HG03066 (cell line): ENCODE measurements around the gene LAIR2.
"Not testable (repeated sequence)": the region's sequence is repeated elsewhere in the genome, so short reads cannot be mapped to it uniquely, and the experiment has no call there.

Experiments used
- ATAC-seq: cut with Tn5 transposase; IDR thresholded peaks from one replicate; pipeline ENCODE4 v1.9.1; 2021; ENCODE audit warnings: low read depth; ENCODE audit not compliant: unreplicated experiment

The LAIR2 gene

GRCh38 chr19:54492568-54492967 lies 10.1 kb upstream of the LAIR2 start:
- ATAC-seq, result no peak

- ATAC-seq, result not testable (repeated sequence)
These were observed 9.6 kb upstream of the LAIR2 start for GRCh38 chr19:54493056-54493455.

DNA sequence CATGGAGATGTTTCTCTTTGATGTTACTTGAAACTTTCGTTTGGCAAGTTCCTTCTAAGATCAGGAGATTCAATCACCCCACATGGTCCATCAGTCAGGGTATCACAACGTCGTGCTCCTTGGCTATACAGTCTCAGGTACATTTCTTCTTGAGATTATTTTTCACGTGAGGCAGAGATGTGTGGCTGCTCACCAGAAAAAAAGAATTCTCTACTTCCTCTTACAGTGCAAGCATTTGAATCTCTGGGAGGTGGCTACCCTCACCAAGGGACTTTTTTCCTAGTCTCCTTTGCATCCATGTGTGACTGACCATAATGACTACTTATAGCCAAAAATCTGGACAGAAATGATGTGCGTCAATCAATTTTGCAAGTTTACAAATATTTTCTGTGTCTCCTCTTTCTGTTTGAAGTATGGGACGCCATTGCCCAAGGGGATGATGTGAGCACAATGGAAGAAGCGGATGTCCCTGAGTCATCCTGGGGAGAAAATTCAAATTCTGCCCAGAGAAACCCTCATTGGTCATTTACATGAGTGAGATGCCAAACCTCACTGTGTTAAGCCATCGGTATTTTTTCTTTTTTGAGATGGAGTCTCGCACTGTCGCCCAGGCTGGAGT lies 8.6 kb upstream of the LAIR2 start:
- ATAC-seq, result no peak

- ATAC-seq, result not testable (repeated sequence)
These were observed 7.3 kb upstream of the LAIR2 start for GRCh38 chr19:54495284-54495683.

DNA sequence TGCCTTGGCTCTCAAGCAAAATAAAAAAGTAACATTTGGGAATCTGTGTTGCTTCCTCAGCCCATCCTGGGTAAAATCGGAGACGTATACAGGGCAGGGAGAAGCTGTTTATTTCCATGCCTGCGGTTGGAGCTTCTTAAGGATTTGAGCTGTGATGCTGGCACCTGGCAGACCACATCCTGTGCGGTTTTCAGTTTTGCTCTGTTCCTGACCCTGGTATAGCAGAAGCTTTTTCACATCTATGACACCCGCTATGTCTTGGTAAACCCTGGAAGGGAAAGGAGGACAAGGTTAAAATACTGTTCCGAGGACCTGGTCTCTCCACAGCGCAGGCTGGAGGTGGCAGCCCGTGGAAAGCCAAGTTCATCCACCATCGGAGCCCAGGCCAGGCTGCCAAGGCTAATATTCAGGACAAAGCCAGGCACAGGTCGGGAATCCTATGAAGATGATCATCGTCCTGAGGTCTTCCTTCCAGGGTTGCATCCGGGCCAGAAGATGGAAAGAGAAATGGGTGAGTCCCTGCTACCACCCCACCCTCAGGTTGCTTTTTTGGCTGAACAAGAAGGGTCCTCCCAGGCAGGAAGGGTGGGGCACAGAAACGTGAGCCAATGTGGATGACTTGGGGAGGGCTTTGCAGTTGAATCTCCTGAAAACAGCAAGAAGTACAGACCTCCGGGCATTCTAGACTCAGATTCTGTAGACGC lies 4.7 kb upstream of the LAIR2 start:
- not testable (repeated sequence) for ATAC-seq

- ATAC-seq, result not testable (repeated sequence)
These were observed 4.2 kb upstream of the LAIR2 start for GRCh38 chr19:54498451-54498772.

DNA sequence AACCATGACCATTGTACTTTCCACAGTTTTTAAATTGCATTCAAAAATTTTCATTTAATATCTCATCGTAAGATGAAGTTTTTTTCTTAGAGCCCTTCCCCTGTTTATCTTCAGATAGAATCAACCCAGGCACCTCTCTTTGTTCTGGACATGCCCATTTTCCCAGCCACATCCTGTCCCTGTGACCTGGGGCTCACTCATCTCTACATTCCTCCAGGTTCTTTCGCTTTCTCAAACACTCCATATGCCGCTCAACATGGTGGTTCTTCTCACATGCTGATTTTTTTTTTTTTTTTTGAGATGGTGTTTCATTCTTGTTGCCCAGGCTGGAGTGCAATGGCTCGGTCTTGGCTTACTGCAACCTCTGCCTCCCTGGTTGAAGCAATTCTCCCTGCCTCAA lies 2.9 kb downstream of the LAIR2 start:
- ATAC-seq, result not testable (repeated sequence)

DNA sequence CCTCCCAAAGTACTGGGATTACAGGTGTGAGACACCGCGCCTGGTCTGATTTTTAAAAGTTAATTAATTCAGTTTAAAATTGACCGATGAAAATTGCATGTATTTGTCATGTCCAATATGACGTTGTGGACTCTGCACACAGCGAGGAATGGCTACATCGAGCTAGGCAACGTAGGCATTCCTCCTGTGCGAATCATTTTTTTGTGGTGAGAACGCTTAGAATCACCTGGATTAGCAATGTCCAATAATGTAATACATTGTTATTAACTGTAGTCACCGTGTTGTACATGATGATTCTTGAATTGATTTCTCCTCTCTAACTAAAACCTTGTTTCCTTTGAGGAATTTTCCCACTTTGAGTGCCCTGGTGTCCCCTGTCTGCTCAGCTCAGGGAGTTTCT lies 3.4 kb downstream of the LAIR2 start:
- no peak for ATAC-seq

DNA sequence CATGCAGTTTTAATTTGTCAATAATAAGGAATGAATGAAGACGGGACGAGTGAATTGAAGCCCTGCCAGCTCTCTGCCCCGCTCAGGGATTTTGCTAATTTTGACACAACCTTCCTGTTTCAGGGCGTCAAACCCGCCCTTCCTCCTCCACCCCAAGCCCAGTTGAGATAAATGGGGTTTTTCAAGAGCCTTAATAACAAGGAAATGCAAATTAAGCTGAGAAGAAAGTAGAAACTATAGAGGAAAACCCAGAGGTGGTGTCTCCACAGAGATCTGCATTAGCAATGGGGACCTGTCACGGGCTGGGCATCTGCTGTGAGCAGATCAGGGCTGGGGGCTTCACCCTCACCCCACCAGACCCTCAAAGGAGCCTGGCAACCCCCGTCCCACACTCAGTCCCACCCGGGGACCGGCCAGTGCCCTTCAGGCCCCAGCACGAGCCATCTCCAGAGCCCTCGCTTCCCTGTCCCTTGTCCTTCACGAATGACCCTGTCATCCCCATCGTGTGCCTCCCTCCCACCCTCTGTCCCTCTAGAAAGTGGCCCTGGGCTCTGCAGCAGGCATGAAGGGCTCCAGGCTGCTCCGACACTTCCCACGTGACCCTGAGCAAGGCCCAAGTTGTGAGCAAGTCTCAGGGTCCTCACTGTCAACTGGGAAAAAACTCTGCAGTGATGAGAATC lies 4.5 kb downstream of the LAIR2 start:
- ATAC-seq, result not testable (repeated sequence)

GRCh38 chr19:54507824-54508223 lies 5.2 kb downstream of the LAIR2 start:
- no peak for ATAC-seq

DNA sequence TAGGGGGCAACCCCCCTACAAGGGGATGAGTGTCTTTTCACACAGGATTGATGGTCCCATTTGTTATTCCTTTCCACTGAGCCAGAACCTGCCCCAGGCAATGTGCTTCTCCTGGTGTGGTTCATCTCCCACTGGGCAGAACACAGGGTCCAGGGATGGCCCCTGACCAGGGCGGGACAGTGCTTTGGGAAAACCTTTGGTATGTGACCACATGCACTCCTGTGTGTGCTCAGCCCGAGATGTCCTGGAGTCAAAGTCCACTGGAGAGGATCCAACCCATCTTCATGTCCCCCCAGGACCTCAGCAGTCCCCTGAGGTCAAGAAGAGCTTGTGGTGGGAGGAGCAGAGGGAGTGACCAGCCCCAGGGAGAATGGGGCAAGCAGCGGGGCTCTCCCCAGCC lies 5.9 kb downstream of the LAIR2 start:
- ATAC-seq, result not testable (repeated sequence)

DNA sequence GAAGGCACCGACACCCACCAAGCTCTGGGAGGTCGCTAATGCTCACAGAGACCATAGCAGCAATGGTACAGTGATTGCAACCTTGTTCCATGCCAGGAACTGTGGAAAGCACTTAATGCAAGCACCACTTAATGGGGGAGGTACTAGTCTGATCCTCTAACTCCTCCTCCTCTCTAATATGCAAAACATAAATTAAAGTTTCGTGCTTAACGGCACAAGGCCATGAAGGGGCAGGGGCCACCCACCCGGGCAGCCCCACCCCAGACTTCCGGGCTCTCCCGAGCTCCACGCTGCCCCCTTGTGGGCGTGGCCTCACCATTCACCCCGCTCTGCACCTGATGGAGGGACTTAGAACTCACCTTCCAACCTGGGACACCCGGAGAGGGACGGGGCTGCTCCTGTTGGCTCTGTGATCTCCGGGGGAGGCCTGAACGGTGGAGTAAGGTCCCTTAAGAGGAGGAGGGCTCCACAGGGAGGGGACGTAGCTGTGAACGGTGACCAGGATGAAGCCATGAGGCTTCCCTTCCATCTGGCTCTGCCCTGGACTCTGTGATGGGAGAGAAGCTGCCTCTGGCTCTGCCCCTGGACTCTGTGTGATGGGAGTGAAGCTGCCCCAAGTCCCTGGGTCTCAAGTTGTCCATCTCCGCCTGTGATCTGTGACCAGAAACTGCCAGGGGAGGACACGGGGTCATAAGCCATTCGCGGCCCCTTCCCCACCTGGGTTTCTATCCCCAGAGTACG lies 6.7 kb downstream of the LAIR2 start:
- ATAC-seq, result not testable (repeated sequence)

GRCh38 chr19:54515156-54515555 lies 12.5 kb downstream of the LAIR2 start:
- no peak for ATAC-seq

DNA sequence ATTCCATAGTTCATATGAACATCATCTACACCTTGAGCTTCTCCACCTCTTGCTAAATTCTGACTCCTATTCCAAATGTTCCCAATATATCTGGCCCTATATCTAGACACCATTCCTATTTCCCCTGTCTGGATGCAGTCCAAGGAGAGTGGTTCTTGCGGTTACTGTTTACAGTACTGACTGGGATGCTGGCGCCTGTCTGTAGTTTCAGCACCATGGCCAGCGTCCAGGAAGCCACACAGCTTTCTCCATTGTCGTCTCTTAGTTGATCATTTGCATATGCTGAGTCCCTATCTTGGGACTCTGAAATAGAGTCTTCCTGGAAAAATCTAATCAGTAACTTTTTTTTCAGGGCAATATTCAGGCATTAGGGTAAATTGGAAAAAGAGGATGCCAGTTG lies 14.9 kb downstream of the LAIR2 start:
- no peak for ATAC-seq

GRCh38 chr19:54518844-54519243 lies 16.2 kb downstream of the LAIR2 start:
- no peak for ATAC-seq

GRCh38 chr19:54521022-54521859 lies 18.6 kb downstream of the LAIR2 start:
- ATAC-seq, result no peak

DNA sequence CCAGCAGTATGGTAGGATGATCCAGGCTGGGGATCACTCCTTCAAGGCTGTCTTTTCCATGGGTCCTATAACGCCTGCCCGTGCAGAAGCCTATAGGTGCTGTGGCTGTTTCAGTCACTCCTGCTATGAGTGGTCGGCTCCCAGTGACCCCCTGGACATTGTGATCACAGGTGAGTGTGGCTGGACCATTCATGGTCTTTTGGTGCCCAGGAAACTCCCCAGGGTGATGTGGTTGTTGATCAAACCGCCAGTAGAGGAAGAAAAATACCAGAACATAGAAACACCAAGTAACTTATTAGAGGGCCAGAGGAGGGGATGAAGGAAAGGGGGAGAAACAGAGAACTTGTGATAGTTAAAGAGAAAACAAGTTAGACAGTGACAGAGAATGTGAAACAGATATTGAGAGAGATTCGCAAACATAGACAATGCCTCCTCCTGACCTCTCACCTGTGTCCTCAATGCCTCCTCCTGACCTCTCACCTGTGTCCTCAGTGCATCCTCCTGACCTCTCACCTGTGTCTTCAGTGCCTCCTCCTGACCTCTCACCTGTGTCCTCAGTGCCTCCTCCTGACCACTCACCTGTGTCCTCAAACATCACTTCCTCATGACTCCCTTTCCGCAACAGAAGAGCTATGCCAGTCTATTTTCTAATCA lies 19.4 kb downstream of the LAIR2 start:
- ATAC-seq, result no peak

DNA sequence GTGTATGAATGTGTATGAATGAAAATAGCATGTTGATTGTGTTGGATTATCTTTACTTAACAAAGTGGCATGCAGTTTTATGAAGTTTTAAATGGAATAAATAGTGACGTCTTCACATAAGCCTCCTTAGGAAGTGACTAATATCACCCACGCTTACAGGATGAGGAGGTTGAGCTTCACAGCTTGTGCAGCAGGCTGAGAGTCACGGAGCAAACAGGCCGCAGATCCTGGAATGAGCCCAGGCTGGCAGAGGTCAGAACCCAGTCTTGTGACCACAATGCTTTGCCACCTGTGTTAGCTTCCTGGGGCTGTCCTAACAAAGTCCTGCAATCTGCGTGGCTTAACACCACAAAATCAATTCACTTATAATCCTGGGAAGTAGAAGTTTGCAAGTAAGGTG lies 20.8 kb downstream of the LAIR2 start:
- ATAC-seq, result no peak

DNA sequence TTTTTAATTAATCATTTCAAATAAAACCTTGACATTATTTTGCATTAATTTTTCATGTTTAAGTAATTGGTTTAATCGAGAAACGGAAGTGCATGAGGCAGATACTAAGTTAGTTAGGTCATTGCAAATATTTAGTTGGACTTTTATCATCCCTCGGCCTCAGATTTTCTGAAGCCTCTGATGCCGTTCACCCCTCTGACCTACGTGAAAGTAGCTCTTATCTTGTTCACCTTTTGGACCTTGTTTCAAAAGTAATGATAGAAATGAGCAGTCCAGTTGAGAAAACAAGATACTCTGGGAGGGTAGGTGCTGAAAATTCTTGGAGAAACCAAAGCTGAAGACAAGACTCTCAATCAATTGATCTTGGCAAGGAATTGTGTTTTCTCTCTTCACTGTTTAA lies 23.0 kb downstream of the LAIR2 start:
- ATAC-seq, result no peak

DNA sequence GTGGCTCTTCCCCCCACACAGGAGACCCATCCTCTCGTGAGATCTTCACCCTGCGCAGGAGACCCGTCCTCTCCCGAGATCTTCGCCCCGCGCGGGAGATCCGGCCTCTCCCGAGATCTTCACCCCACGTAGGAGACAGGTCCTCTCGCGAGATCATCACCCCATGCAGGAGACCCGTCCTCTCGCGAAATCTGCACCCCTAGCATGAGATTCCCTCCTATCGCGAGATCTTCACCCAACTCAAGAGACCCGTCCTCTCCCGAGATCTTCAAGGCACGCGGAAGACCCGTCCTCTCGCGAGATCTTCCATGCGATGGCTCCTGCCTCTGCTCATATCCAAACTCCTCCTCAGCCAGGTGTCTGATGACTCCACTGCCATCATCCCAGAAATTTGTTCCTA lies 24.3 kb downstream of the LAIR2 start:
- ATAC-seq, result no peak
